Lung (tissue), 12 donors: ENCODE measurements around the gene CCDC136. TPM values are rescaled to one million over a fixed set of nuclear protein-coding genes. Genes with fewer than 3 reads are reported as not detected.

Experiments
- ATAC-seq: fragments of 200-7000 bp; cut with Tn5 transposase; one replicate; pipeline ENCODE4 v1.9.1; 2020; ENCODE audit warnings: moderate number of reproducible peaks; ENCODE audit not compliant: insufficient read depth, low FRiP score
- DNase-seq, 3 donors: peaks; one replicate each; pipeline ENCODE4 v3.0.0-alpha.2; 2013 to 2017
- H3K27ac ChIP-seq, 2 donors: one replicate each; pipeline ENCODE4 v1.5.1; 2013; ENCODE audit warnings: mild to moderate bottlenecking in 2 of 2, moderate library complexity in 2 of 2, control low read depth in 1 of 2, inconsistent platforms in 1 of 2, low read depth in 1 of 2, low read length in 1 of 2
- H3K27me3 ChIP-seq, 3 donors: one replicate each; pipeline ENCODE4 v1.5.1; 2013; ENCODE audit warnings: low read length in 2 of 3; ENCODE audit not compliant: control insufficient read depth in 3 of 3, insufficient read depth in 3 of 3
- H3K36me3 ChIP-seq, 4 donors: one replicate each; pipeline ENCODE4 v1.5.1; 2013; ENCODE audit warnings: low read length in 4 of 4, mild to moderate bottlenecking in 1 of 4, moderate library complexity in 1 of 4; ENCODE audit not compliant: control insufficient read depth in 4 of 4, insufficient read depth in 4 of 4
- H3K4me1 ChIP-seq, 5 donors: one replicate each; pipeline ENCODE4 v1.5.1; 2013; ENCODE audit warnings: low read length in 5 of 5, mild to moderate bottlenecking in 2 of 5, moderate library complexity in 1 of 5; ENCODE audit not compliant: control insufficient read depth in 5 of 5, insufficient read depth in 5 of 5
- H3K4me3 ChIP-seq: one replicate; pipeline ENCODE4 v1.5.1; 2013; ENCODE audit warnings: mild to moderate bottlenecking, control low read depth, moderate library complexity
- H3K9ac ChIP-seq, 2 donors: one replicate each; pipeline ENCODE4 v1.5.1; 2013; ENCODE audit warnings: low read length in 2 of 2, control low read depth in 1 of 2; ENCODE audit not compliant: insufficient read depth in 1 of 2
- H3K9me3 ChIP-seq, 4 donors: one replicate each; pipeline ENCODE4 v1.5.1; 2013; ENCODE audit warnings: low read length in 3 of 4, mild to moderate bottlenecking in 1 of 4, moderate library complexity in 1 of 4; ENCODE audit not compliant: control insufficient read depth in 4 of 4, insufficient read depth in 3 of 4
- CTCF ChIP-seq: IDR thresholded peaks from 2 replicates; pipeline ENCODE4 v1.5.1; 2012; ENCODE audit warnings: mild to moderate bottlenecking; ENCODE audit errors: control extremely low read depth, extremely low read depth
- WGBS, 2 donors: extraction: QIAGEN DNeasy Blood & Tissue Kit; methylation state at CpG; one replicate each; pipeline ENCODE4 v1.1.7; 2013; 5-methylcytosine and 5-hydroxymethylcytosine counted together
- polyA plus RNA-seq, 2 donors: library from polyadenylated mRNA; stranded (reverse); fragments of 200-250 nt; gene quantifications; one replicate each; pipeline ENCODE4 v1.2.1, GENCODE V29; 2013
- total RNA-seq, 2 donors: library from RNA; depleted of rRNA in 1 of 2; stranded (reverse); fragments of >200 nt in 1 of 2; gene quantifications; one replicate each; pipeline ENCODE4 v1.2.1, GENCODE V29; 2014 to 2021
- donor health status: control.
- donor health status: control.
- donor health status: Bipolar disorder and iron deficiency.
- donor health status: healthy.
- donor health status: DM: yes; HTN: yes; CAD: no.

The CCDC136 gene
- total and polyA plus RNA-seq, 4 donors, result 0.70 to 6.4 (median 1.7) TPM

- no peaks in the 10 kb centered on the region for H3K9me3 ChIP-seq
- WGBS, 2 donors, result 96 to 97% methylated on average over 12 of the region's 12 CpGs
- H3K27ac ChIP-seq, result no peak overlapping the region
- peaks cover 0 to 15% (median 11%) of the 10 kb centered on the region in 4 donors for H3K36me3 ChIP-seq
- no peak for DNase-seq
- H3K27me3 ChIP-seq, result peaks cover 0 to 8% (median 5%) of the 10 kb centered on the region in 3 donors
- H3K4me1 ChIP-seq, result peaks cover 0 to 28% (median 8%) of the 10 kb centered on the region in 5 donors
- no peak overlapping the region for H3K9ac ChIP-seq
- TF ChIP-seq CTCF, result no peak
- no peak overlapping the region for H3K4me3 ChIP-seq
- no peak for ATAC-seq
Observed at GRCh38 chr7:128865303-128865702, 73.5 kb downstream of the CCDC136 start.

- Histone ChIP-seq H3K4me1 (peaks cover 0 to 28% (median 8%) of the 10 kb centered on the region in 5 donors), H3K36me3 (peaks cover 0 to 15% (median 11%) of the 10 kb centered on the region in 4 donors), H3K27me3 (peaks cover 0 to 8% (median 5%) of the 10 kb centered on the region in 3 donors), H3K9ac (no peak overlapping the region), H3K4me3 (no peak overlapping the region), H3K9me3 (no peaks in the 10 kb centered on the region), H3K27ac (no peak overlapping the region)
- 93 to 97% methylated on average over 27 of the region's 27 CpGs for WGBS, 2 donors
- DNase-seq (no peak), ATAC-seq (no peak)
- no peak for TF ChIP-seq CTCF
Observed at GRCh38 chr7:128865996-128866877, 74.5 kb downstream of the CCDC136 start.

- no peak for TF ChIP-seq CTCF
- Histone ChIP-seq H3K4me3 (no peak overlapping the region), H3K27ac (no peak overlapping the region), H3K36me3 (peaks cover 0 to 15% (median 11%) of the 10 kb centered on the region in 4 donors), H3K27me3 (peaks cover 0 to 8% (median 5%) of the 10 kb centered on the region in 3 donors), H3K9ac (no peak overlapping the region), H3K4me1 (peaks cover 0 to 25% (median 5%) of the 10 kb centered on the region in 5 donors), H3K9me3 (no peaks in the 10 kb centered on the region)
- ATAC-seq, result no peak
- 88 to 94% methylated on average over 4 of the region's 4 CpGs for WGBS, 2 donors
- no peak for DNase-seq
Observed at GRCh38 chr7:128867241-128867640, 75.5 kb downstream of the CCDC136 start.
